ENCODE data around the gene ERICH6. TPM values are rescaled to one million over a fixed set of nuclear protein-coding genes. Genes with fewer than 3 reads are reported as not detected.

ERICH6 gene
- total RNA-seq, 1 experiment from 2014 or later: not detected

GRCh38 chr3:150682279-150682678, 21.4 kb downstream of the ERICH6 start:
- Histone ChIP-seq H3K9me2 (replicated peaks; ENCODE audit: low read length) (no peaks in the 10 kb centered on the region), H3K27me3 (ENCODE audit: low read length) (peaks cover 7% of the 10 kb centered on the region; the same call in 1 of the 2 replicates), H3K9me3 (ENCODE audit: low read length) (no peaks in the 10 kb centered on the region), H3K4me2 (ENCODE audit: low read length) (no peak overlapping the region), H3F3A (ENCODE audit: low read length, unreplicated experiment) (no peaks in the 10 kb centered on the region), H3K4me1 (ENCODE audit: insufficient read depth, low read length) (no peaks in the 10 kb centered on the region), H3K9ac (ENCODE audit: low read length) (no peak overlapping the region), H3K27ac (ENCODE audit: low read length) (no peak overlapping the region), H3K36me3 (ENCODE audit: low read depth, low read length) (no peaks in the 10 kb centered on the region), H3K79me2 (ENCODE audit: low read length) (no peaks in the 10 kb centered on the region), H2AFZ (ENCODE audit: low read length) (no peak overlapping the region), H3K4me3 (ENCODE audit: low read length) (no peak overlapping the region), H4K20me1 (ENCODE audit: low read length) (no peaks in the 10 kb centered on the region)
- ChIA-PET POLR2A (ENCODE audit: unreplicated experiment) (no interaction called here), CTCF (no interaction called here)
- BruUV-seq (replicated peaks): no TSS peak
- ATAC-seq (no peak), DNase-seq (no peak)
- intact Hi-C loops (cut with micrococcal nuclease): no loop called here
- TF ChIP-seq EZH2 (IDR thresholded peaks at IDR 0.05; ENCODE audit: low read length, unreplicated experiment): no peak
- TF ChIP-seq CTCF (conservative IDR thresholded peaks at IDR 0.05; ENCODE audit: low read depth, low read length): no peak

GRCh38 chr3:150681057-150681456, 22.7 kb downstream of the ERICH6 start:
- H2AFZ ChIP-seq (ENCODE audit: low read length): no peak overlapping the region
- H3K4me3 ChIP-seq (ENCODE audit: low read length): no peak overlapping the region
- no TSS peak for BruUV-seq (replicated peaks)
- H3K27ac ChIP-seq (ENCODE audit: low read length): no peak overlapping the region
- CTCF ChIA-PET: no interaction called here
- H3K9ac ChIP-seq (ENCODE audit: low read length): no peak overlapping the region
- DNase-seq (no peak), ATAC-seq (no peak)
- no peaks in the 10 kb centered on the region for H3F3A ChIP-seq (ENCODE audit: low read length, unreplicated experiment)
- no peaks in the 10 kb centered on the region for H3K9me2 ChIP-seq (replicated peaks; ENCODE audit: low read length)
- peaks cover 2% of the 10 kb centered on the region; the same call in 1 of the 2 replicates for H3K27me3 ChIP-seq (ENCODE audit: low read length)
- H3K4me2 ChIP-seq (ENCODE audit: low read length): no peak overlapping the region
- no peaks in the 10 kb centered on the region for H3K36me3 ChIP-seq (ENCODE audit: low read depth, low read length)
- TF ChIP-seq CTCF (conservative IDR thresholded peaks at IDR 0.05; ENCODE audit: low read depth, low read length) (no peak), EZH2phosphoT487 (IDR thresholded peaks at IDR 0.05; ENCODE audit: borderline replicate concordance, low read length) (no peak), EZH2 (IDR thresholded peaks at IDR 0.05; ENCODE audit: low read length, unreplicated experiment) (no peak)
- intact Hi-C loops (cut with micrococcal nuclease): no loop called here
- POLR2A ChIA-PET (ENCODE audit: unreplicated experiment): no interaction called here
- no peaks in the 10 kb centered on the region for H3K79me2 ChIP-seq (ENCODE audit: low read length)
- no peaks in the 10 kb centered on the region for H3K4me1 ChIP-seq (ENCODE audit: insufficient read depth, low read length)
- H4K20me1 ChIP-seq (ENCODE audit: low read length): no peaks in the 10 kb centered on the region
- peaks cover 4% of the 10 kb centered on the region; the same call in 1 of the 2 replicates for H3K9me3 ChIP-seq (ENCODE audit: low read length)

- H2AFZ ChIP-seq (ENCODE audit: low read length): no peak overlapping the region
- H3K27me3 ChIP-seq (ENCODE audit: low read length): no peaks in the 10 kb centered on the region
- DNase-seq (no peak), ATAC-seq (no peak)
- H3K4me3 ChIP-seq (ENCODE audit: low read length): no peak overlapping the region
- no peak overlapping the region for H3K4me2 ChIP-seq (ENCODE audit: low read length)
- H3K36me3 ChIP-seq (ENCODE audit: low read depth, low read length): no peaks in the 10 kb centered on the region
- POLR2A ChIA-PET (ENCODE audit: unreplicated experiment): no interaction called here
- H3K9ac ChIP-seq (ENCODE audit: low read length): no peak overlapping the region
- no TSS peak for BruUV-seq (replicated peaks)
- intact Hi-C loops (cut with micrococcal nuclease): no loop called here
- peaks cover 9% of the 10 kb centered on the region; the same call in 1 of the 2 replicates for H3K9me3 ChIP-seq (ENCODE audit: low read length)
- no peaks in the 10 kb centered on the region for H3K79me2 ChIP-seq (ENCODE audit: low read length)
- TF ChIP-seq CTCF (conservative IDR thresholded peaks at IDR 0.05; ENCODE audit: low read depth, low read length) (no peak), EZH2phosphoT487 (IDR thresholded peaks at IDR 0.05; ENCODE audit: borderline replicate concordance, low read length) (no peak), EZH2 (IDR thresholded peaks at IDR 0.05; ENCODE audit: low read length, unreplicated experiment) (no peak)
- no peaks in the 10 kb centered on the region for H3K9me2 ChIP-seq (replicated peaks; ENCODE audit: low read length)
- no peaks in the 10 kb centered on the region for H4K20me1 ChIP-seq (ENCODE audit: low read length)
- CTCF ChIA-PET: no interaction called here
- H3K4me1 ChIP-seq (ENCODE audit: insufficient read depth, low read length): no peaks in the 10 kb centered on the region
- H3F3A ChIP-seq (ENCODE audit: low read length, unreplicated experiment): no peaks in the 10 kb centered on the region
- H3K27ac ChIP-seq (ENCODE audit: low read length): no peak overlapping the region
Observed at GRCh38 chr3:150680562-150680961, 23.2 kb downstream of the ERICH6 start.

Data from PC-3 (cell line).